Mucosa of stomach (tissue), 1 donor: Measurements from ENCODE around the gene GJB4.

ENCODE experiments used
- H3K27me3 ChIP-seq: one replicate; pipeline ENCODE4 v1.7.0; 2013; ENCODE audit warnings: mild to moderate bottlenecking, low read length; ENCODE audit not compliant: control insufficient read depth, insufficient read depth
- H3K36me3 ChIP-seq: one replicate; pipeline ENCODE4 v1.7.0; 2013; ENCODE audit warnings: low read length; ENCODE audit not compliant: control insufficient read depth, insufficient read depth
- H3K4me1 ChIP-seq: one replicate; pipeline ENCODE4 v1.7.0; 2013; ENCODE audit warnings: mild to moderate bottlenecking, low read length; ENCODE audit not compliant: control insufficient read depth, insufficient read depth
- H3K4me3 ChIP-seq: one replicate; pipeline ENCODE4 v1.7.0; 2013; ENCODE audit warnings: low read length
- H3K9ac ChIP-seq: one replicate; pipeline ENCODE4 v1.7.0; 2013; ENCODE audit warnings: mild to moderate bottlenecking, low read length, moderate library complexity
- H3K9me3 ChIP-seq: one replicate; pipeline ENCODE4 v1.7.0; 2013; ENCODE audit warnings: mild to moderate bottlenecking, low read length, moderate library complexity; ENCODE audit not compliant: control insufficient read depth
- donor health status: Pancreatic carcinoma.

GJB4 gene

DNA sequence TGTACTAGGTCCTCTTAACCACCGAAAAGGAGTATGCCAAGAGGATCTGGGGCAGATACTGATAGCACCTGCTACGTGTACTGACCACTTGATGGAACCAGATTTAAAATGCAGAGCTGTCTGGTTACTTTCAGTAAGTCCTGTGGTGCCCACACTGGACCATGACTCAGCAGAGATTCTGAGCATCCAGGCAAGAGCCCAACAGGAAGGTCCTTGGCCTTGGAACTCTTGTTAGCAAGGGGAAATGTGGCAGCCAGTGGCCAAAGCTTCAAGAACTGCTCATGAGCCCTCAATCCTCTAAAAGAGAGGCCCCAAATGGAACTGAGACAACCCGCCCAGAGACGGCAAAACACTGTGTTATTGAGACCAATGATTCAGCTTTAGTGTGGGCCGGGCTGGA is 8.9 kb upstream of the GJB4 start:
- no peaks in the 10 kb centered on the region for H3K9me3 ChIP-seq
- H3K27me3 ChIP-seq, result peaks cover 8% of the 10 kb centered on the region
- no peak overlapping the region for H3K4me3 ChIP-seq
- H3K4me1 ChIP-seq, result no peaks in the 10 kb centered on the region
- no peak overlapping the region for H3K9ac ChIP-seq
- no peaks in the 10 kb centered on the region for H3K36me3 ChIP-seq

- H3K36me3 ChIP-seq, result no peaks in the 10 kb centered on the region
- H3K27me3 ChIP-seq, result peaks cover 1% of the 10 kb centered on the region
- H3K9me3 ChIP-seq, result no peaks in the 10 kb centered on the region
- no peak overlapping the region for H3K9ac ChIP-seq
- no peaks in the 10 kb centered on the region for H3K4me1 ChIP-seq
- H3K4me3 ChIP-seq, result no peak overlapping the region
Observed at GRCh38 chr1:34753163-34753562, 6.4 kb upstream of the GJB4 start.

DNA sequence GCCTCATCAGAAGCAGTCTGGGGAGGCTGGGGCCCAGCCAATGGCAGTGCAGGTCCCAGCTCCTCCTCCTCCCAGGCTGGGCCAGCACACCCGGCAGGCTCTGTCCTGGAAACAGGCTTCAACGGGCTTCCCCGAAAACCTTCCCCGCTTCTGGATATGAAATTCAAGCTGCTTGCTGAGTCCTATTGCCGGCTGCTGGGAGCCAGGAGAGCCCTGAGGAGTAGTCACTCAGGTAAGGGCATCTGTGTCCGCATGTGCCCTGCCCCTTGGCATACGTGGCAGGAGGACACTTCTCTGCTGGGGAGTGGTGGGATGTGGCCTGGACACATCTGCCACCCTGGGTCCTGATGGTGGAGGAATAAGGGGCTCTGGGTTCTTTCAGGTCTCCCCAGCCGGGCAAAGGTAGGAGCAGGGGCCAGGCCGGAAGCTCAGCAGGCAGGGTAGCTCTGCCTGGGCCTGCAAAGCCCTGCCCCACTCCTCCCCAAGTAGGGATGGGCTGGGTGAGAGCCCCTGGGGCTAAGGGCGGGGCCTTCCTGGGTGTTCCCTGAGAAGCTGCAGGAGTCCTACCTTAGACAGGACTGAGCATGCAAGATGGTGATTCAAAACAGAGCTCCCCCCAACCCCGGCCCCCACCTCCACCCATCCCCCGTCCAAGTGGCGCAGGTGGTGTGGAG is 4.4 kb upstream of the GJB4 start, which contains the start of gene GJB5:
TSS of gene GJB5 (plus strand) at position 84 of the 674 bp plus-strand sequence. CDS start 2,284 bp downstream, outside the sequence.
- H3K4me3 ChIP-seq, result no peak within 1 kb of the TSS

DNA sequence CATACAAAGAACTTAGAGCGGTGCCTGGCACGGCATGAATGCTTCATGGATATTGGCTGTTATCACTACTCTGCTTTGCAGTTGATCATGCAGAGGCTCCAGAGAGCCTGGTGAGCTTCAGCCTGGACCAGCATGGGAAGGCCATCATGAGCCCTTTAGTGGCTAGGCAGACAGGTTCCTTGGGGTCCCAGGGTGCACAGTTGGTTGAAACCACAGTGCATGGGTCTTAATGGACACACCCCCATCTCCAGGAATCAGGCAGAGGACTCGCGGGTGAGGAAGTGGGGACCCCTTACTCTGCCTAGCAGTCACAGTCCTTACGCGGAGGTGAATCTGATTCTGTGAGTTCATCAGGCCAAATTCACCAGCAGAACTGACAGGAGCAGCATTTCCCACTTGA is 3.6 kb upstream of the GJB4 start:
- Histone ChIP-seq H3K9ac (no peak overlapping the region), H3K4me1 (peaks cover 9% of the 10 kb centered on the region), H3K36me3 (no peaks in the 10 kb centered on the region), H3K27me3 (no peaks in the 10 kb centered on the region), H3K9me3 (no peaks in the 10 kb centered on the region), H3K4me3 (no peak overlapping the region)

More for the DNA sequence above, 4.4 kb upstream of the GJB4 start, which contains the start of gene GJB5:
- Histone ChIP-seq H3K4me1 (peaks cover 9% of the 10 kb centered on the region), H3K9ac (no peak within 1 kb of the TSS), H3K36me3 (no peaks in the 10 kb centered on the region), H3K9me3 (no peaks in the 10 kb centered on the region), H3K27me3 (no peaks in the 10 kb centered on the region)

DNA sequence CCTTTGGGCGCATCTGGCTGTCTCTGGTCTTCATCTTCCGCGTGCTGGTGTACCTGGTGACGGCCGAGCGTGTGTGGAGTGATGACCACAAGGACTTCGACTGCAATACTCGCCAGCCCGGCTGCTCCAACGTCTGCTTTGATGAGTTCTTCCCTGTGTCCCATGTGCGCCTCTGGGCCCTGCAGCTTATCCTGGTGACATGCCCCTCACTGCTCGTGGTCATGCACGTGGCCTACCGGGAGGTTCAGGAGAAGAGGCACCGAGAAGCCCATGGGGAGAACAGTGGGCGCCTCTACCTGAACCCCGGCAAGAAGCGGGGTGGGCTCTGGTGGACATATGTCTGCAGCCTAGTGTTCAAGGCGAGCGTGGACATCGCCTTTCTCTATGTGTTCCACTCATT is 2.2 kb upstream of the GJB4 start:
- Histone ChIP-seq H3K4me3 (no peak overlapping the region), H3K9ac (no peak overlapping the region), H3K4me1 (peaks cover 9% of the 10 kb centered on the region), H3K36me3 (no peaks in the 10 kb centered on the region), H3K9me3 (no peaks in the 10 kb centered on the region), H3K27me3 (no peaks in the 10 kb centered on the region)

DNA sequence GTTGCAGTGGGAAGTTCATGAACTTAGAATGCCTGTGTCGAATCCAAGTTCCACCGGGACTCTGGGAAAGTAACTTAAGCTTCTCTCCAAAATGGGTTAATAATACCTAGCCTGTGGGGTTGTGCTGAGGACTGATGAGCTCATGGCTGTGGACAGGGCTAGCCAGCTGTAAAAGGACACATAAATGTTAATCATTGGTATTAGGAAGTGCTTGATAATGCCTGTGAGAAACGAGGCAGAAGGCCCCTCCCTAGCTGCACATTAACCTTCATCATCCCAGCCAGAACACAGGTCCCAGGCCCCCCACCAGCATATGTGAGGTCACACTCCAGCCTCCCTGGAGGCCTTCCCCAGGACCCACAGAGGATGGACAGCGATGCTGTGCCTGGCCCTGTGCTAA is 789 bp upstream of the GJB4 start:
- H3K4me3 ChIP-seq, result no peak overlapping the region
- peaks cover 15% of the 10 kb centered on the region for H3K4me1 ChIP-seq
- no peaks in the 10 kb centered on the region for H3K27me3 ChIP-seq
- no peaks in the 10 kb centered on the region for H3K36me3 ChIP-seq
- no peaks in the 10 kb centered on the region for H3K9me3 ChIP-seq
- H3K9ac ChIP-seq, result no peak overlapping the region

- Histone ChIP-seq H3K4me1 (peaks cover 15% of the 10 kb centered on the region), H3K36me3 (no peaks in the 10 kb centered on the region), H3K9ac (no peak overlapping the region), H3K4me3 (no peak overlapping the region), H3K27me3 (no peaks in the 10 kb centered on the region), H3K9me3 (no peaks in the 10 kb centered on the region)
Observed at GRCh38 chr1:34761176-34761761, 1.7 kb downstream of the GJB4 start.

GRCh38 chr1:34761776-34762307 is 2.3 kb downstream of the GJB4 start:
- Histone ChIP-seq H3K27me3 (no peaks in the 10 kb centered on the region), H3K4me3 (no peak overlapping the region), H3K36me3 (no peaks in the 10 kb centered on the region), H3K9me3 (no peaks in the 10 kb centered on the region), H3K4me1 (peaks cover 15% of the 10 kb centered on the region), H3K9ac (no peak overlapping the region)

DNA sequence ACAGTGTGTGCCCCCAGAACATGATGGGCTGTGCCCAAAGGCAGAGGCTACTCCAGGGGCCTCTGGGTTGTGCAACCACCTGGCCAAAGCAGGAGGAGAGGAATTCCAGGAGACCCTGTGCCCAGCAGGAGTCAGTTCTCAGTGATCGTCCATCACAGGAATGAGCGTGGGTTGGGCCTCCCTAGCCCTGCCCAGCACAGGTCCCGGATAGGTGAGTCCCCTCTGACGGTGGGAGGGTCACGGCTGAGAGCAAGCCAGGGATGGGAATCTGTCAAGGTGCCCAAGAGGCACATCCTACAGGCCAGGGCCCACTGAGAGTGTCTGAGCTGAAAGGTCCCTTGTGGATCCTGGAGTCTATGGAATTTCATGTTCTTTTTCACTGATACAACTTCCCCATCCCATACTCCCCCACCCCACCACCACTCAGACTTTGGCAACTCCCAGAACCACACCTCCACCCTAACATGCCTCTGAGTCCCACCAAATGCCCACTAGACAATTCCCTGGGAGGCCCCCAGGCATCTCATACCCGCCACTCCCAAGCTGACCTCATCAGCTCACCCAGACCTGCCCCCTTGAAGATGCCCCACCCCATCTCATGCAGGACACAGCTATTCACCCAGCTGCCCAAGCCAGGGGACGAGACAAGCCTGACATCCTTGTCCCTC is 3.1 kb downstream of the GJB4 start:
- Histone ChIP-seq H3K4me1 (peaks cover 15% of the 10 kb centered on the region), H3K27me3 (no peaks in the 10 kb centered on the region), H3K9me3 (no peaks in the 10 kb centered on the region), H3K36me3 (no peaks in the 10 kb centered on the region), H3K4me3 (no peak overlapping the region), H3K9ac (no peak overlapping the region)

DNA sequence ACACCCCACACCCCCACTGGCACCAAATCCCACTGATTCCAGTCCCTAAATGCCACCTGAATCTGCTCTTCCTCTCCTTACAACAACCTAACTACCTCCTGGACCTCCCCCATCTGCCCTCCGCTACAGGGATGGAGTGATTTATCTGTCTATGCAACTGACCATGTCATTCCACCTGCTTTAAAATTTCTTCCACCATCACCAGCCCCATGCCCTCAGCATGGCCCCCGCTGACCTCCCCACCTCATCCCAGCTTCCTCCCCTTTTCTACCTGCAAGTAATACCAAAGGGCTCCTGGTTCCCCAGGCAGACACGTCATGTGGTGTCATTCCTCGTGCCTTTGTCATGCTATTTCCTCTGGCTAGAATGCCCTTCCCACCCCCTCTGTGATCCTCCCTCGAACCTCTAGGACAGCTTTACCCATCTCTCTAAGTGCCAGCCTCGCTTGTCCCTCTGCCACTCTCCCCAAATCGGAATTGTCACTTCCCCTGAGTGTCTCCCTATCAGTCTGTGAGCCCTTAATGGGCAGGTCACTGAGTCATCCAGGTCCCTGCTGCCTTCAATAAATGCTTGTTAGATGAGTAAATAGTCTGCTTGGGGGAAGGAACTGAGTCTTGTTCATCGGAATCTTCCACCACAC is 3.7 kb downstream of the GJB4 start:
- Histone ChIP-seq H3K27me3 (no peaks in the 10 kb centered on the region), H3K36me3 (no peaks in the 10 kb centered on the region), H3K9ac (no peak overlapping the region), H3K4me3 (no peak overlapping the region), H3K9me3 (no peaks in the 10 kb centered on the region), H3K4me1 (peaks cover 15% of the 10 kb centered on the region)

GRCh38 chr1:34768856-34769255 is 9.3 kb downstream of the GJB4 start:
- H3K9ac ChIP-seq, result no peak overlapping the region
- no peaks in the 10 kb centered on the region for H3K36me3 ChIP-seq
- H3K27me3 ChIP-seq, result no peaks in the 10 kb centered on the region
- no peaks in the 10 kb centered on the region for H3K4me1 ChIP-seq
- no peaks in the 10 kb centered on the region for H3K9me3 ChIP-seq
- H3K4me3 ChIP-seq, result no peak overlapping the region
